WI38 (cell line): ENCODE measurements around the gene PARP12.

Source experiments
- H3K4me3 ChIP-seq: 2 replicates; pipeline ENCODE4 v1.5.1; 2011; ENCODE audit warnings: low read depth, mild to moderate bottlenecking, control low read depth, low read length
- TF ChIP-seq, protein P1 (sequence below): IDR thresholded peaks from 2 replicates; pipeline ENCODE4 v1.5.1; 2012; ENCODE audit warnings: low read depth, mild to moderate bottlenecking, control low read depth, low read length

PARP12 gene

GRCh38 chr7:139991911-139992310, 70.8 kb downstream of the PARP12 start:
- no peak overlapping the region for H3K4me3 ChIP-seq
- TF ChIP-seq, protein P1, sequence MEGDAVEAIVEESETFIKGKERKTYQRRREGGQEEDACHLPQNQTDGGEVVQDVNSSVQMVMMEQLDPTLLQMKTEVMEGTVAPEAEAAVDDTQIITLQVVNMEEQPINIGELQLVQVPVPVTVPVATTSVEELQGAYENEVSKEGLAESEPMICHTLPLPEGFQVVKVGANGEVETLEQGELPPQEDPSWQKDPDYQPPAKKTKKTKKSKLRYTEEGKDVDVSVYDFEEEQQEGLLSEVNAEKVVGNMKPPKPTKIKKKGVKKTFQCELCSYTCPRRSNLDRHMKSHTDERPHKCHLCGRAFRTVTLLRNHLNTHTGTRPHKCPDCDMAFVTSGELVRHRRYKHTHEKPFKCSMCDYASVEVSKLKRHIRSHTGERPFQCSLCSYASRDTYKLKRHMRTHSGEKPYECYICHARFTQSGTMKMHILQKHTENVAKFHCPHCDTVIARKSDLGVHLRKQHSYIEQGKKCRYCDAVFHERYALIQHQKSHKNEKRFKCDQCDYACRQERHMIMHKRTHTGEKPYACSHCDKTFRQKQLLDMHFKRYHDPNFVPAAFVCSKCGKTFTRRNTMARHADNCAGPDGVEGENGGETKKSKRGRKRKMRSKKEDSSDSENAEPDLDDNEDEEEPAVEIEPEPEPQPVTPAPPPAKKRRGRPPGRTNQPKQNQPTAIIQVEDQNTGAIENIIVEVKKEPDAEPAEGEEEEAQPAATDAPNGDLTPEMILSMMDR, result no peak

DNA sequence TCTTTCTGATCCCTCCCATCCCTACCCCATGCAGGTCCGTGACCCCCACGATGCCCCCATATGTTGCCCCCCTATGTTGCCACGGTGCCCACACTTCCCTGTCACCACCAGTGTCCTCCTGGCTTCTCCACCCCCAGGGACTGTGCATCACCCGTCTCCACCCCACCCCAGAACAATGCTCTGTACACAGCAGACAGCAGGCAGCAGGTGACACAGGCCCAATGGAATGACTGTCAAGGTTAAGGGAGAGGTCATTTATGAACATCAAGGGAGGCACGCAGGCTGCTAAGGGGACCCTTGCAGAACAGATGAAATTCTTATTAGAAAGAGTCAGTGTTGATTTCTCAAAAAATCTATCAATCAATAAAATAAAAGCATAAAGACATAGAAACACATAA, 71.5 kb downstream of the PARP12 start:
- TF ChIP-seq, protein P1, result no peak
- no peak overlapping the region for H3K4me3 ChIP-seq

GRCh38 chr7:139990571-139991268, 72.0 kb downstream of the PARP12 start:
- TF ChIP-seq, protein P1, result no peak
- no peak overlapping the region for H3K4me3 ChIP-seq

GRCh38 chr7:139990142-139990535, 72.6 kb downstream of the PARP12 start:
- TF ChIP-seq, protein P1, result no peak
- no peak overlapping the region for H3K4me3 ChIP-seq

- H3K4me3 ChIP-seq, result no peak overlapping the region
- TF ChIP-seq, protein P1, result no peak
These were observed 73.2 kb downstream of the PARP12 start for GRCh38 chr7:139989366-139990141.

- TF ChIP-seq, protein P1, result no peak
- no peak overlapping the region for H3K4me3 ChIP-seq
These were observed 74.8 kb downstream of the PARP12 start for GRCh38 chr7:139987691-139988516.
